Neural crest cell (in vitro differentiated cells): ENCODE data around the gene F10. TPM values are rescaled to one million over a fixed set of nuclear protein-coding genes. Genes with fewer than 3 reads are reported as not detected.

Experiments used
- DNase-seq: peaks from one replicate; pipeline ENCODE4 v3.0.0; 2021; ENCODE audit warnings: low read depth, mixed read lengths, low spot score
- H3K27ac Mint-ChIP-seq: one replicate; pipeline ENCODE4 v1.8.0; 2021; ENCODE audit warnings: mild to moderate bottlenecking, mixed read lengths; ENCODE audit not compliant: unreplicated experiment
- H3K27me3 Mint-ChIP-seq: 2 replicates; pipeline ENCODE4 v1.8.0; 2021; ENCODE audit warnings: low read depth, mild to moderate bottlenecking, mixed read lengths
- H3K36me3 Mint-ChIP-seq: 2 replicates; pipeline ENCODE4 v1.8.0; 2021; ENCODE audit warnings: low read depth, mild to moderate bottlenecking, mixed read lengths
- H3K4me1 Mint-ChIP-seq: 2 replicates; pipeline ENCODE4 v1.8.0; 2021; ENCODE audit warnings: mixed read lengths
- H3K4me3 Mint-ChIP-seq: one replicate; pipeline ENCODE4 v1.8.0; 2021; ENCODE audit warnings: mild to moderate bottlenecking, mixed read lengths
- H3K9me3 Mint-ChIP-seq: 2 replicates; pipeline ENCODE4 v1.8.0; 2021; ENCODE audit warnings: mixed read lengths
- total RNA-seq: library from RNA; stranded (reverse); gene quantifications from 2 replicates; pipeline ENCODE4 v1.2.1, GENCODE V29; 2021
- TF ChIP-seq, protein P1 (sequence below): fragments of 200-600 bp; sonication (generic); conservative IDR thresholded peaks from 2 replicates; pipeline ENCODE4 v1.5.0; 2021; ENCODE audit warnings: antibody characterized with exemption, mild to moderate bottlenecking

The F10 gene
- total RNA-seq, 1 donor from 2014 or later, result 0.89 TPM

DNA sequence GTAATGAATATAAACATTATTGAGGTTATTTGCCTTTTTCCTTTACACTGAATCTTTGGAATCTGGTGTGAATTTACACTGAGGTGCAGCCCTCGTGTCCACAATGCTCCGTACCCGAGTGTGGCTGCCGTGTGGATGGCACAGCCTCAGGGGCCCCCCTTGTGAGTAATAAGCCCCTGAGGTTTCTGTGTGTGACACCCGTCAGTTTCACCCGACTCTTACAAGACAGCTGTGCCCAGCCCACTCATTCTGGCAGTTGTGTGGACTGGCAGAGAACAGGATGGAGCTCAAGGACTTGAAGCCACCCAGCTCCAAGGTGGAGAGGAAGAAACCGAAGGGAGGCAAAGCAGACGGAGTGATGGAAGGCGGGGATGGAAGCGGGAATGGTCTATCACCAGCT lies 43.7 kb downstream of the F10 start:
- no peak for DNase-seq
- H3K9me3 Mint-ChIP-seq, result no peaks in the 10 kb centered on the region
- H3K4me3 Mint-ChIP-seq, result no peak overlapping the region
- H3K27me3 Mint-ChIP-seq, result peaks cover 14% of the 10 kb centered on the region
- H3K36me3 Mint-ChIP-seq, result peaks cover 20% of the 10 kb centered on the region
- TF ChIP-seq, protein P1, sequence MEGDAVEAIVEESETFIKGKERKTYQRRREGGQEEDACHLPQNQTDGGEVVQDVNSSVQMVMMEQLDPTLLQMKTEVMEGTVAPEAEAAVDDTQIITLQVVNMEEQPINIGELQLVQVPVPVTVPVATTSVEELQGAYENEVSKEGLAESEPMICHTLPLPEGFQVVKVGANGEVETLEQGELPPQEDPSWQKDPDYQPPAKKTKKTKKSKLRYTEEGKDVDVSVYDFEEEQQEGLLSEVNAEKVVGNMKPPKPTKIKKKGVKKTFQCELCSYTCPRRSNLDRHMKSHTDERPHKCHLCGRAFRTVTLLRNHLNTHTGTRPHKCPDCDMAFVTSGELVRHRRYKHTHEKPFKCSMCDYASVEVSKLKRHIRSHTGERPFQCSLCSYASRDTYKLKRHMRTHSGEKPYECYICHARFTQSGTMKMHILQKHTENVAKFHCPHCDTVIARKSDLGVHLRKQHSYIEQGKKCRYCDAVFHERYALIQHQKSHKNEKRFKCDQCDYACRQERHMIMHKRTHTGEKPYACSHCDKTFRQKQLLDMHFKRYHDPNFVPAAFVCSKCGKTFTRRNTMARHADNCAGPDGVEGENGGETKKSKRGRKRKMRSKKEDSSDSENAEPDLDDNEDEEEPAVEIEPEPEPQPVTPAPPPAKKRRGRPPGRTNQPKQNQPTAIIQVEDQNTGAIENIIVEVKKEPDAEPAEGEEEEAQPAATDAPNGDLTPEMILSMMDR, result no peak
- H3K4me1 Mint-ChIP-seq, result no peaks in the 10 kb centered on the region
- no peak overlapping the region for H3K27ac Mint-ChIP-seq

DNA sequence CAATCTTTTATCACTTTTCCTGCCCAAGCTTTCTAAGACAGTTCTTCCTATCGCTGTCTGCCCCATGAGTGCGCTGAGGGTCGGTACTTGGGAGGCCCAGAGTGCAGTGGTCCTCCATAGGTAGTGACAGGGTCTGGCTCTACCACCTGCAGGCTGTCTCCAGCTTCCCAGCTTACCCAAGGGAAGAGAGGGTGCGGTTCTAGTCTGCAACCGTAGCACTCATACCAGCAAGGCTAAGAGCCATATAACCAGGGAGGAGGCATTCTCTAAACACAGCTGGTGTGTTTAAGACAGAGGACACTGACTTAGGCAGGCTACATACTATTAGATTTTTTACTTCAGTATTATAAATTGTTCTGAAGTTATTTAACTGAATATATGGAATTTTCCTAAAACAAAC lies 44.1 kb downstream of the F10 start:
- Mint-ChIP-seq H3K9me3 (no peaks in the 10 kb centered on the region), H3K27ac (no peak overlapping the region), H3K36me3 (peaks cover 20% of the 10 kb centered on the region), H3K27me3 (peaks cover 11% of the 10 kb centered on the region), H3K4me3 (no peak overlapping the region), H3K4me1 (no peaks in the 10 kb centered on the region)
- no peak for DNase-seq
- TF ChIP-seq, protein P1, result no peak

DNA sequence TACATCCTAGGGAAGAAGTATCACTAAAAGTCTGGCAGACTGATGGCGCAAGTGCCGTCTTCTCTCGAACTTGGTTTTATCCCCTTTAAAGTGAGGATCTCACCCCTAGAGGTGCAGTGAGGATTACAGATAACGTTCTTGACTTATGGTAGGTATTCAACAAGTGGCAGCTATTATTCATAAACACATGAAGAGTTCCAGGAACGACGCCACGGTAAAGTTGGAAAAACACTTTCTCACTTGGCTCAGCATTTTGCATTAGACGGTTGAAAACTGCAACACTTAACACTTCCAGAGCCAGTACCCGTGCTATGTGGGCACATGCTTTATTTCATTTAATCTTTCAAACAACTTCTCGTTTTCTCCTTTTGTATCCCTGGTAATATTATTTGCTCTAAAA lies 44.6 kb downstream of the F10 start:
- no peak for DNase-seq
- no peak overlapping the region for H3K27ac Mint-ChIP-seq
- H3K36me3 Mint-ChIP-seq, result peaks cover 20% of the 10 kb centered on the region
- TF ChIP-seq, protein P1, result no peak
- H3K4me3 Mint-ChIP-seq, result no peak overlapping the region
- no peaks in the 10 kb centered on the region for H3K9me3 Mint-ChIP-seq
- peaks cover 11% of the 10 kb centered on the region for H3K27me3 Mint-ChIP-seq
- H3K4me1 Mint-ChIP-seq, result no peaks in the 10 kb centered on the region

DNA sequence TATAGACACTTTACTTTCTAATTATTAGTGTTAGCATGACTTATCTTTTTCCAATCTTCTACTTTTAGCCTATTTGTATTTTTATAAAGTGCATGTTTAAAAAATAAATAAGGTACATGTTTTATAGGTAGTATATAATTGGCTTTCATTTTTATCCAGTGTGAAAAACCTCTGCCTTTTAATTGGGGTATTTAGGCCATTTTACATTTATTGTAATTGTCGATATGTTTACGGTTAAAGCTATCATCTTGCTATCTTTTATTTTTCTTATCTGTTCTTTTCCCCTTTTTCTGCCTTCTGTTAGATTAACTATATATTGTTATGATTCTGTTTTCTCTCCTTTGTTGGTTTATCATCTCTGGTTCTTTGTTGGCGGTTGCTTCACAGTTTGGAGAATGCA lies 45.0 kb downstream of the F10 start:
- Mint-ChIP-seq H3K4me1 (no peaks in the 10 kb centered on the region), H3K36me3 (peaks cover 20% of the 10 kb centered on the region), H3K27ac (no peak overlapping the region), H3K27me3 (peaks cover 11% of the 10 kb centered on the region), H3K4me3 (no peak overlapping the region), H3K9me3 (no peaks in the 10 kb centered on the region)
- TF ChIP-seq, protein P1, result no peak
- DNase-seq, result no peak

DNA sequence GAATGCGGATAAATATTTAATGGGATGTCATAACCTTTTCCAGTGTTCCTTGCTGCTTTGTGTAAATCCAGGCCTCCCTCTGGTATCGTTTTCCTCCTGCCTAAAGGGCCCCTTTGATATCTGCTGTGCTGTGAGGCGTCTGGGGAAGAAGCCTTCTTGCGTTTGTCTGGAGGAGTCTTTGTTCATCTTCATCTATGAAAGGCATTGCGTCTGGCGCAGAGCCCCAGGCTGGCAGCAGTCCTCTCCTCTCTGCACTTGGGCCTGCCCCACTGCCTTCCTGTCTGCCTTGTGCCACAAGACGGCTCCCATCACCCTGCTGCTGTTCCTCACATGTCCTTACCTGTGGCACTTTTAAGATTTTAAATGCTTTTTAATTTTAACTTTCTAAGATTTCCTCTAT lies 45.6 kb downstream of the F10 start:
- Mint-ChIP-seq H3K27me3 (peaks cover 5% of the 10 kb centered on the region), H3K9me3 (no peaks in the 10 kb centered on the region), H3K4me1 (no peaks in the 10 kb centered on the region), H3K36me3 (peaks cover 20% of the 10 kb centered on the region), H3K27ac (no peak overlapping the region), H3K4me3 (no peak overlapping the region)
- TF ChIP-seq, protein P1, result no peak
- DNase-seq, result no peak
